ENCODE data around the gene XRCC1.
"Not testable (repeated sequence)": the region's sequence is repeated elsewhere in the genome, so short reads cannot be mapped to it uniquely, and the experiment has no call there.

The XRCC1 gene

GRCh38 chr19:43551399-43552197 lies 23.7 kb downstream of the XRCC1 start:
- no peak overlapping the region for H3K27ac ChIP-seq
- TF ChIP-seq ZFX (IDR thresholded peaks at IDR 0.05) (no peak), CTCF (conservative IDR thresholded peaks at IDR 0.05) (no peak)

- no peak overlapping the region for H3K27ac ChIP-seq
- TF ChIP-seq ZFX (IDR thresholded peaks at IDR 0.05) = no peak
- no peak for TF ChIP-seq CTCF (conservative IDR thresholded peaks at IDR 0.05)
Observed at GRCh38 chr19:43548706-43549105, 26.6 kb downstream of the XRCC1 start.

GRCh38 chr19:43547926-43548325 lies 27.4 kb downstream of the XRCC1 start:
- H3K27ac ChIP-seq = not testable (repeated sequence)

GRCh38 chr19:43546581-43546980 lies 28.7 kb downstream of the XRCC1 start:
- no peak overlapping the region for H3K27ac ChIP-seq
- no peak for TF ChIP-seq ZFX (IDR thresholded peaks at IDR 0.05)
- TF ChIP-seq CTCF (conservative IDR thresholded peaks at IDR 0.05) = no peak

GRCh38 chr19:43545981-43546380 lies 29.3 kb downstream of the XRCC1 start:
- no peak overlapping the region for H3K27ac ChIP-seq
- TF ChIP-seq ZFX (IDR thresholded peaks at IDR 0.05) (no peak), CTCF (conservative IDR thresholded peaks at IDR 0.05) (no peak)

GRCh38 chr19:43545276-43545675 lies 30.1 kb downstream of the XRCC1 start:
- TF ChIP-seq CTCF (conservative IDR thresholded peaks at IDR 0.05) (no peak), ZFX (IDR thresholded peaks at IDR 0.05) (no peak)
- H3K27ac ChIP-seq = no peak overlapping the region

- TF ChIP-seq CTCF (conservative IDR thresholded peaks at IDR 0.05) (no peak), ZFX (IDR thresholded peaks at IDR 0.05) (no peak)
Observed at GRCh38 chr19:43544077-43544476, 31.2 kb downstream of the XRCC1 start.

More at GRCh38 chr19:43544077-43544476, 31.2 kb downstream of the XRCC1 start:
- H3K27ac ChIP-seq = no peak overlapping the region

Measured in C4-2B (cell line).